Fibroblast of lung (primary cell): ENCODE data around the gene PNPLA7. TPM values are rescaled to one million over a fixed set of nuclear protein-coding genes. Genes with fewer than 3 reads are reported as not detected.

Source experiments
- DNase-seq, 2 donors: peaks; one replicate each; pipeline versions ENCODE4 v3.0.0 to v3.0.0-alpha.2; 2010; ENCODE audit warnings: low read depth in 2 of 2
- H2AFZ ChIP-seq: 2 replicates; pipeline ENCODE4 v1.5.1; 2012; ENCODE audit warnings: low read length, control low read depth, inconsistent platforms
- H3K27ac ChIP-seq: 2 replicates; pipeline ENCODE4 v1.5.1; 2011; ENCODE audit warnings: low read length, control low read depth; ENCODE audit not compliant: insufficient read depth
- H3K27me3 ChIP-seq: 2 replicates; pipeline ENCODE4 v1.5.1; 2011; ENCODE audit warnings: mild to moderate bottlenecking, low read length; ENCODE audit not compliant: control insufficient read depth, insufficient read depth
- H3K36me3 ChIP-seq: 2 replicates; pipeline ENCODE4 v1.5.1; 2011; ENCODE audit warnings: low read length; ENCODE audit not compliant: control insufficient read depth, insufficient read depth
- H3K4me1 ChIP-seq: 2 replicates; pipeline ENCODE4 v1.5.1; 2011; ENCODE audit warnings: low read length; ENCODE audit not compliant: control insufficient read depth, insufficient read depth; ENCODE audit errors: extremely low read depth
- H3K4me2 ChIP-seq: 2 replicates; pipeline ENCODE4 v1.5.1; 2011; ENCODE audit warnings: low read length, control low read depth; ENCODE audit not compliant: insufficient read depth; ENCODE audit errors: extremely low read depth
- H3K4me3 ChIP-seq, 4 experiments: fragments of 200-600 bp in 1 of 4; sonication (generic) in 1 of 4; replicated peaks in 1 of 4; 2 replicates each; pipeline ENCODE4 v1.5.1; 2011 to 2016; ENCODE audit warnings: low read length in 4 of 4, low read depth in 3 of 4, mild to moderate bottlenecking in 3 of 4, control low read depth in 2 of 4, inconsistent platforms in 1 of 4, mixed read lengths in 1 of 4; ENCODE audit not compliant: insufficient read depth in 1 of 4; ENCODE audit errors: control extremely low read depth in 1 of 4
- H3K79me2 ChIP-seq: 2 replicates; pipeline ENCODE4 v1.5.1; 2012; ENCODE audit warnings: mild to moderate bottlenecking, low read length, inconsistent platforms; ENCODE audit not compliant: control insufficient read depth, insufficient read depth
- H3K9ac ChIP-seq: 2 replicates; pipeline ENCODE4 v1.5.1; 2011; ENCODE audit warnings: mild to moderate bottlenecking, low read length, control low read depth; ENCODE audit not compliant: insufficient read depth
- H3K9me3 ChIP-seq: 2 replicates; pipeline ENCODE4 v1.5.1; 2012; ENCODE audit warnings: low read depth, low read length; ENCODE audit not compliant: control insufficient read depth, insufficient read depth
- H4K20me1 ChIP-seq: 2 replicates; pipeline ENCODE4 v1.5.1; 2011; ENCODE audit warnings: low read length; ENCODE audit not compliant: control insufficient read depth, insufficient read depth; ENCODE audit errors: extremely low read depth
- CTCF ChIP-seq, 2 donors: IDR thresholded peaks in 1 of 2; conservative IDR thresholded peaks in 1 of 2; 1 replicate in 1 of 2; 2 replicates in 1 of 2; pipeline ENCODE4 v1.5.1; 2011 to 2012; ENCODE audit warnings: low read length in 2 of 2, control low read depth in 1 of 2, inconsistent platforms in 1 of 2, low read depth in 1 of 2, mild to moderate bottlenecking in 1 of 2
- EZH2 ChIP-seq: IDR thresholded peaks from 2 replicates; pipeline ENCODE4 v1.5.1; 2012; ENCODE audit warnings: low read length, control low read depth, mild to moderate bottlenecking; ENCODE audit errors: missing control alignments
- polyA plus RNA-seq, 2 donors: library from polyadenylated mRNA; depleted of rRNA in 1 of 2; stranded (reverse) in 1 of 2; unstranded in 1 of 2; fragments of >200 nt; gene quantifications; 2 replicates each; pipeline ENCODE4 v1.2.1, GENCODE V29; 2011 to 2012; ENCODE audit warnings: missing spikeins in 1 of 2
- total RNA-seq: library from RNA; depleted of rRNA; stranded (reverse); fragments of >200 nt; gene quantifications from 2 replicates; pipeline ENCODE4 v1.2.1, GENCODE V29; 2014

The PNPLA7 gene
- total and polyA plus RNA-seq, 2 donors (not counting 1 experiment from before 2014, with no cell fraction given) = 0.23 to 3.0 TPM

- peak within 1 kb of the TSS in 1 of 4 experiments; percentile 39 for H3K4me3 ChIP-seq
- H2AFZ ChIP-seq = no peak within 1 kb of the TSS
- no peaks in the 10 kb centered on the region for H3K36me3 ChIP-seq
- no peak within 1 kb of the TSS for H3K9ac ChIP-seq
- peak within 1 kb of the TSS; percentile 51 for H3K4me2 ChIP-seq
- no peak within 1 kb of the TSS for H3K27ac ChIP-seq
- H3K9me3 ChIP-seq = no peaks in the 10 kb centered on the region
- no peak for DNase-seq
- no peaks in the 10 kb centered on the region for H4K20me1 ChIP-seq
- peaks cover 2% of the 10 kb centered on the region for H3K4me1 ChIP-seq
- H3K79me2 ChIP-seq = no peaks in the 10 kb centered on the region
- TF ChIP-seq CTCF (conservative IDR thresholded peaks at IDR 0.05 in 1 of 2, IDR thresholded peaks at IDR 0.05 in 1 of 2; ENCODE audit: low read depth in 1 of 2, low read length in 2 of 2) = no peak
- no peak for TF ChIP-seq EZH2
- no peaks in the 10 kb centered on the region for H3K27me3 ChIP-seq
Measured at GRCh38 chr9:137441289-137441934, 108.8 kb downstream of the PNPLA7 start, which contains the start of gene ENTPD8. Gene ENTPD8, minus strand, starts transcription at chr9:137441357. Its CDS starts 3,072 bp downstream, at chr9:137438285.

- H3K27ac ChIP-seq = no peak overlapping the region
- no peaks in the 10 kb centered on the region for H4K20me1 ChIP-seq
- no peak overlapping the region for H3K9ac ChIP-seq
- no peak overlapping the region for H2AFZ ChIP-seq
- no peak for TF ChIP-seq CTCF (conservative IDR thresholded peaks at IDR 0.05 in 1 of 2, IDR thresholded peaks at IDR 0.05 in 1 of 2; ENCODE audit: low read depth in 1 of 2, low read length in 2 of 2)
- no peak for TF ChIP-seq EZH2
- no peaks in the 10 kb centered on the region for H3K79me2 ChIP-seq
- no peak overlapping the region for H3K4me3 ChIP-seq
- no peaks in the 10 kb centered on the region for H3K4me1 ChIP-seq
- no peaks in the 10 kb centered on the region for H3K9me3 ChIP-seq
- H3K36me3 ChIP-seq = no peaks in the 10 kb centered on the region
- H3K27me3 ChIP-seq = no peaks in the 10 kb centered on the region
- DNase-seq = no peak
- no peak overlapping the region for H3K4me2 ChIP-seq
Measured at GRCh38 chr9:137439158-137439714, 111.0 kb downstream of the PNPLA7 start.

- H3K4me3 ChIP-seq = no peak overlapping the region
- no peak for TF ChIP-seq CTCF (conservative IDR thresholded peaks at IDR 0.05 in 1 of 2, IDR thresholded peaks at IDR 0.05 in 1 of 2; ENCODE audit: low read depth in 1 of 2, low read length in 2 of 2)
- TF ChIP-seq EZH2 = no peak
- no peak overlapping the region for H3K27ac ChIP-seq
- H3K4me1 ChIP-seq = no peaks in the 10 kb centered on the region
- H3K9ac ChIP-seq = no peak overlapping the region
- no peak overlapping the region for H2AFZ ChIP-seq
- H3K27me3 ChIP-seq = no peaks in the 10 kb centered on the region
- no peaks in the 10 kb centered on the region for H3K9me3 ChIP-seq
- H3K4me2 ChIP-seq = no peak overlapping the region
- no peak for DNase-seq
- no peaks in the 10 kb centered on the region for H3K36me3 ChIP-seq
- no peaks in the 10 kb centered on the region for H3K79me2 ChIP-seq
- no peaks in the 10 kb centered on the region for H4K20me1 ChIP-seq
Measured at GRCh38 chr9:137438591-137439157, 111.5 kb downstream of the PNPLA7 start.
